Activated T-cell treated with anti-CD3 and anti-CD28 coated beads, Interleukin-2, amount 50 U/mL, for 48 hours (primary cell): ENCODE results near the gene ARFGEF2.
"Not testable (repeated sequence)": the region's sequence is repeated elsewhere in the genome, so short reads cannot be mapped to it uniquely, and the experiment has no call there.

Source experiments
- DNase-seq, 2 experiments: peaks; one replicate each; pipeline ENCODE4 v3.0.0-alpha.2; 2020

Gene ARFGEF2

GRCh38 chr20:48921168-48921882 is at the start of gene ARFGEF2:
Gene ARFGEF2, plus strand, starts transcription at chr20:48921711. Its CDS starts 179 bp downstream, at chr20:48921890.
- DNase-seq = peak; percentile 98

- no peak for DNase-seq
These were observed 46.1 kb upstream of the ARFGEF2 start for GRCh38 chr20:48875233-48875913.

GRCh38 chr20:48875914-48876240 is 45.6 kb upstream of the ARFGEF2 start:
- DNase-seq = no peak

GRCh38 chr20:48877304-48877703 is 44.2 kb upstream of the ARFGEF2 start:
- no peak for DNase-seq

GRCh38 chr20:48878534-48879248 is 42.8 kb upstream of the ARFGEF2 start:
- DNase-seq = no peak

GRCh38 chr20:48879612-48880245 is 41.8 kb upstream of the ARFGEF2 start:
- no peak for DNase-seq

GRCh38 chr20:48880331-48880730 is 41.2 kb upstream of the ARFGEF2 start:
- no peak for DNase-seq

GRCh38 chr20:48880981-48881657 is 40.4 kb upstream of the ARFGEF2 start:
- no peak for DNase-seq

GRCh38 chr20:48885237-48885636 is 36.3 kb upstream of the ARFGEF2 start:
- DNase-seq = no peak

- no peak for DNase-seq
These were observed 35.3 kb upstream of the ARFGEF2 start for GRCh38 chr20:48886194-48886593.

- no peak for DNase-seq
These were observed 34.7 kb upstream of the ARFGEF2 start for GRCh38 chr20:48886811-48887210.

- not testable (repeated sequence) for DNase-seq
These were observed 33.0 kb upstream of the ARFGEF2 start for GRCh38 chr20:48888517-48888916.

GRCh38 chr20:48889140-48889790 is 32.2 kb upstream of the ARFGEF2 start:
- DNase-seq = no peak

GRCh38 chr20:48891235-48892048 is 30.1 kb upstream of the ARFGEF2 start:
- no peak for DNase-seq

- DNase-seq = no peak
These were observed 29.5 kb upstream of the ARFGEF2 start for GRCh38 chr20:48892049-48892470.

GRCh38 chr20:48892891-48893290 is 28.6 kb upstream of the ARFGEF2 start:
- DNase-seq = no peak

- DNase-seq = no peak
These were observed 28.1 kb upstream of the ARFGEF2 start for GRCh38 chr20:48893374-48893773.

GRCh38 chr20:48897305-48898010 is 24.1 kb upstream of the ARFGEF2 start:
- no peak for DNase-seq

GRCh38 chr20:48898210-48898609 is 23.3 kb upstream of the ARFGEF2 start:
- DNase-seq = no peak

- no peak for DNase-seq
These were observed 22.5 kb upstream of the ARFGEF2 start for GRCh38 chr20:48898896-48899530.
